ENCODE data around the gene TMBIM6.
"Not testable (repeated sequence)": the region's sequence is repeated elsewhere in the genome, so short reads cannot be mapped to it uniquely, and the experiment has no call there.

Gene TMBIM6

GRCh38 chr12:49730050-49730449 is 11.3 kb upstream of the TMBIM6 start:
- no peak for DNase-seq

- no peak for DNase-seq
Measured at GRCh38 chr12:49730568-49731101, 10.7 kb upstream of the TMBIM6 start.

- no peak for DNase-seq
Measured at GRCh38 chr12:49733219-49734017, 7.9 kb upstream of the TMBIM6 start.

GRCh38 chr12:49734900-49735299 is 6.5 kb upstream of the TMBIM6 start:
- DNase-seq: not testable (repeated sequence)

GRCh38 chr12:49738721-49739120 is 2.6 kb upstream of the TMBIM6 start:
- DNase-seq: not testable (repeated sequence)

- DNase-seq: not testable (repeated sequence)
Measured at GRCh38 chr12:49740277-49740676, 1.1 kb upstream of the TMBIM6 start.

- DNase-seq: no peak
Measured at GRCh38 chr12:49741882-49742620, 694 bp downstream of the TMBIM6 start.

- no peak for DNase-seq
Measured at GRCh38 chr12:49744363-49744885, 3.1 kb downstream of the TMBIM6 start.

GRCh38 chr12:49748306-49748705 is 6.9 kb downstream of the TMBIM6 start:
- no peak for DNase-seq

- DNase-seq: no peak
Measured at GRCh38 chr12:49748800-49749199, 7.4 kb downstream of the TMBIM6 start.

GRCh38 chr12:49750027-49750995 is 9.0 kb downstream of the TMBIM6 start:
- no peak for DNase-seq

- DNase-seq: no peak
Measured at GRCh38 chr12:49750996-49751393, 9.6 kb downstream of the TMBIM6 start.

GRCh38 chr12:49761677-49762467 is 20.5 kb downstream of the TMBIM6 start:
- DNase-seq: no peak

- DNase-seq: no peak
Measured at GRCh38 chr12:49762468-49762847, 21.1 kb downstream of the TMBIM6 start.

- no peak for DNase-seq
Measured at GRCh38 chr12:49763006-49763591, 21.7 kb downstream of the TMBIM6 start.

- DNase-seq: no peak
Measured at GRCh38 chr12:49764126-49764525, 22.8 kb downstream of the TMBIM6 start.

- no peak for DNase-seq
Measured at GRCh38 chr12:49766115-49766455, 24.7 kb downstream of the TMBIM6 start.

- no peak for DNase-seq
Measured at GRCh38 chr12:49767333-49767732, 26.0 kb downstream of the TMBIM6 start.

- not testable (repeated sequence) for DNase-seq
Measured at GRCh38 chr12:49773102-49773501, 31.7 kb downstream of the TMBIM6 start.

GRCh38 chr12:49776413-49776812 is 35.1 kb downstream of the TMBIM6 start:
- no peak for DNase-seq

GRCh38 chr12:49776858-49777257 is 35.5 kb downstream of the TMBIM6 start:
- no peak for DNase-seq

All from NCI-H524 treated with DMSO at 0.1 percent for 48 hours (cell line).